NCI-H146 treated with DMSO at 0.1 percent for 48 hours (cell line): ENCODE results near the gene KRT85.

Experiments used
- DNase-seq: peaks from one replicate; lab custom pipeline; 2025; ENCODE audit not compliant: unreplicated experiment; lab: John Stamatoyannopoulos, UW

The KRT85 gene

GRCh38 chr12:52395761-52396434 is 28.6 kb upstream of the KRT85 start:
- DNase-seq = peak; percentile 57

- DNase-seq = no peak
These were observed 27.6 kb upstream of the KRT85 start for GRCh38 chr12:52394836-52395405.

GRCh38 chr12:52392465-52393007 is 25.3 kb upstream of the KRT85 start:
- DNase-seq = no peak

GRCh38 chr12:52391618-52392002 is 24.3 kb upstream of the KRT85 start:
- no peak for DNase-seq

- DNase-seq = no peak
These were observed 23.7 kb upstream of the KRT85 start for GRCh38 chr12:52390739-52391617.

- DNase-seq = no peak
These were observed 22.3 kb upstream of the KRT85 start for GRCh38 chr12:52389313-52390207.

GRCh38 chr12:52387859-52388258 is 20.6 kb upstream of the KRT85 start:
- no peak for DNase-seq

- no peak for DNase-seq
These were observed 18.0 kb upstream of the KRT85 start, which contains the start of gene KRT84 for GRCh38 chr12:52385226-52385702. TSS of gene KRT84 (minus strand) at chr12:52385652. CDS start at chr12:52385585, 67 bp downstream.

- DNase-seq = no peak
These were observed 16.1 kb upstream of the KRT85 start for GRCh38 chr12:52383331-52383730.

- no peak for DNase-seq
These were observed 15.6 kb upstream of the KRT85 start for GRCh38 chr12:52382854-52383253.

GRCh38 chr12:52381206-52381605 is 13.9 kb upstream of the KRT85 start:
- DNase-seq = no peak

- DNase-seq = no peak
These were observed 13.0 kb upstream of the KRT85 start for GRCh38 chr12:52380271-52380694.

- no peak for DNase-seq
These were observed 12.3 kb upstream of the KRT85 start for GRCh38 chr12:52379536-52379935.

GRCh38 chr12:52378091-52378490 is 10.8 kb upstream of the KRT85 start:
- no peak for DNase-seq

- DNase-seq = no peak
These were observed 10.0 kb upstream of the KRT85 start for GRCh38 chr12:52377266-52377665.

GRCh38 chr12:52372216-52373154 is 5.2 kb upstream of the KRT85 start:
- DNase-seq = peak; percentile 55

GRCh38 chr12:52371716-52372115 is 4.4 kb upstream of the KRT85 start:
- no peak for DNase-seq

GRCh38 chr12:52370926-52371608 is 3.8 kb upstream of the KRT85 start:
- no peak for DNase-seq

GRCh38 chr12:52369809-52370208 is 2.5 kb upstream of the KRT85 start:
- DNase-seq = no peak
